GM18858 (cell line): ENCODE results near the gene ACAD8.

ENCODE experiments used
- ATAC-seq: cut with Tn5 transposase; IDR thresholded peaks from one replicate; pipeline ENCODE4 v1.9.1; 2021; ENCODE audit not compliant: unreplicated experiment

The ACAD8 gene

DNA sequence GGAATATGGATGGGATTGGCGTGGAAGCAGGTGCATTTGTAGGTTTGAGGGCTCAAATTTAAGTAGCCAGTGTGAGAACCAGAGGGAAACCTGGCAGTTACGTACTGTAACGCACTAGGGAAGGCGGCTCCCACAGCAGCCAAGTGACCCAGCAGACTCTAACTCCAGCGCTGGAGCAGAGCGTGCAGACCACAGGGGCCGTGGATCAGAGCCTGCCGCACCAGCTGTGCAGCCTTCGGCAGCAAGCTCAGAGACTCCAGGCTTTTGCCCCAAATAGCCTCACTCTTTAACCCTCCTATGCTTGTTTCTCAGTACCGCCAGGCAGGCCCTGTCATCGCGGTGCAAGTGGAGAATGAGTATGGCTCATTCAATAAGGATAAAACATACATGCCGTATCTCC is 35.1 kb downstream of the ACAD8 start:
- no peak for ATAC-seq

DNA sequence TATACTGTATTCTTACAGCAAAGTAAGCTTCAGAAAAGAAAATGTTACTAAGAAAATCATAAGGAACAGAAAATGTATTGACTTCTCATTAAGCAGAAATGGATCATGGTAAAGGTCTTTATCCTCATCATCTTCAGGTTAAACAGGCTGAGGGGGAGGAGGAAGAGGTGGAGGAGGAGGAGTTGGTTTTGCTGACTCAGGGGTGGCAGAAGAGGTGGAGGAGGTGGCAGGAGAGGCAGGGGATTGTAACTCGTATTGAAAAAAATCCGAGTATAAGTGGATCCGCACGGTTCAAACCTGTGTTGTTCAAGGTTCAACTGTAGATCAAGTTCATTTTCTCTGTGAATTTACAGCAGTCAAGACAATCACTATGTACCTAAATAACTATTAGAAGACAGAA is 35.8 kb downstream of the ACAD8 start:
- no peak for ATAC-seq

DNA sequence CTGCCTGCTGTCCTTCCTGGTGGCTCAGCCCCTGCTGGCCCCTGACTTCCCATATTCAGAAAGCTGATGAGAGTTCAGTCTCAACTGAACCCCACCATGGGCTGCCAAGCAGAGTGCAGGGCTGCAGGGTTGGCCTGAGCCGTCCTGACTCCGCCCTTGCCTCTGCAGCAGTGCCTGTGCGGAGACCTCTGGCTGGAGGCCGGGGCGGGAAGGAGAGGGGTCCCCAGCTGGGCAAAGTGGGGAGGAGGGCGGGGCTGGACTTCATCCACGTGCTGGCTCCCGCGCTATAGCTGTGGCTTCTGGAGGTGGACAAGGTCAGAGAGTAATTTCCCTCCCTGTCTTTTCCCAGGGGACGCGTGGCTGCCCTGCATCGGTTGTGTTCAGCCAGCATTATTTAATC is 36.4 kb downstream of the ACAD8 start:
- ATAC-seq, result no peak

DNA sequence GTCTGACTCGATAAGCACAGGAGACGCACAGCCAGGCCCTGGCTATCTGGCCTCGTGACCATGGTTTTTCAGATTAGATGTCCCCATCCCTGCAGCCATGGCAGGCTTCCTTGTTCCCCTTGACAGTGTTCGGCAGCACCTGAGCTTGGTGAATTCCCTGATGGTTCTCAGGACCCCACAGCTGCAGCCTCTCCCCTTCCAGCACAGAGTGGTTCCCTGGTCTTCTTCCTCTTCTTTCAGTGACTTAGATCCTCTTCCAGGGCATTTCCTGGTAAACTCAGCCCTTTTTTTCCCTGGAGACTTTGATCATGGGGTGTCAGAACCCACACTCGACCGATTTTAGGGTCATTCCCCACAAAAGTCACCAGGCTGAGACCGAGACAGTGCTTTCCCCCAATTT is 37.3 kb downstream of the ACAD8 start:
- ATAC-seq, result no peak

DNA sequence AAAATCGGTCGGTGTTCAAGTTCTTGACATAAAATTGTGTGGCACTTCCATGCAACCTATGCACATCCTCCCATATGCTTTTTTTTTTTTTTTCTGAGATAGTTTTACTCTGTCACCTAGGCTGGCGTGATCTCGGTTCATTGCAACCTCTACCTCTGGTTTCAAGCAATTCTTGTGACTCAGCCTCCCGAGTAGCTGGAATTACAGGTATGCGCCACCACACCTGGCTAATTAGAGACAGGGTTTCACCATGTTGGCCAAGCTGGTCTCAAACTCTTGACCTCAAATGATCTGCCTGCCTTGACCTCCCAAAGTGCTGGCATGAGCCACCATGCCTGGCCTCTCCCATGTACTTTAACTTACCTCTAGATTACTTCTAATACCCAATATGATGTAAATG is 37.8 kb downstream of the ACAD8 start:
- ATAC-seq, result no peak

DNA sequence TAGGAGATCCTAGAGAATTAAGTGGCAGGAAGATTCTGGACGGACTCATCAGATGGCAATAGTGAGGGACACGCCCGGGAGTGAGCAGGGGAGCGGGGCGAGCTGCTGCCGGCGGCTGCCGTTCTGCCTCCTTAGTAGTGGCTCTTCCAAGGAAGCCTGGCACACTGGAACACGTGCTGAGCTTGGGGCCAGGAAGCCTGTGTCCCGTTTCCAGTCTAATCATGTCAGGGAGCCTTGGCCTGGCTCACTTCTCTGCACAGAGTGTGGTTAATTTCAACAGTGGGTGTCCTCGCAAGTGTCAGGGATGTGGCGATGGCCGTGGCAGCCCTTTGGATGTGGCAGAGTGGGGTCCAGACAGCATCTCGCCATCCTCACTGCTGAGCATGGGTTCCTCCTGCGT is 39.3 kb downstream of the ACAD8 start:
- no peak for ATAC-seq

DNA sequence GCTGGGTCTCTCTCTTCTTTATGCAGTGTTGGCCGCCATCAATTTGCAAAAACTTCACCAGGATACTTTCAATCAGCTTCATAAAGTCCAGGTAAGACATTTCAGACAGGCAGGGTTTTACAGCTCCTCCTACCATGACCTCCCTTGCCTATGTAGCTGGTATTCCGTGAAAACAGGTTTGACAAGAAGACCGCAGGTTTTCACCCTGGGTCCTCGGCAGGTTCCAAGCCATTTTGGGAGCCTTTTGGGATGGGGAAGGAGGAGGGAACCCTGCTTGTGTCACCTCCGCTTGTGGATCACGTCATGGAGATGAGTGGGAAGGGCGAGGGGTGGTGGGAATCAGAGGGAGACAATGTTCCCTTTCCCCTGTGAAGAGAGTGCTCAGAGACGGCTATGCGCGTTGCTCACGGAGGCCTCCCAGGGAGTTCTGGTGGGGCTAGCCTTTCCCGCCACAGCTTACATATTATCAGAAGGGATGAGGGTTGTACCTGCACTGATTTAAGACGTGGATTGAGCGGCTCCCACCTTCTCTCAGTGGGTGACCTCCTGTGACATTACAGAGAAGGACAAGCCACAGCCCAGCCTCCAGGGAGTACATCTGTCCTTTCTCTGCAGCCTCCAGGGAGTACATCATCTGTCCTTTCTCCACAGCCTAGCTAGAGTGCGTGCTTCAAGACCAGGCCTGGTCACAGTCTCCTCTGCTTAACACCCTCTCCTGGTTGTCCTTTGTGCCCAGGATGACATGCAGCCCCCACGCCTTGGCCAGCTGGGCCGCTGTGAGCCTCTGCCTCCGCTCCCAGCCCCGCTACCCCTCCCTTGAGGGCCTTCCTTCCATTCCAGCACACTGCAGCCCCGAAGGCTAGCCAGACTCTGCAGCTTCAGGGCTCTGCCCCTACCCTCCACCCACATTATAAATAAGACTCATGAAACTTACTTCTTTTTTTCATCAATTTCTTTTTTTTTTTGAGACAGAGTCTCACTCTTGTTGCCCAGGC is 40.0 kb downstream of the ACAD8 start:
- ATAC-seq, result no peak

DNA sequence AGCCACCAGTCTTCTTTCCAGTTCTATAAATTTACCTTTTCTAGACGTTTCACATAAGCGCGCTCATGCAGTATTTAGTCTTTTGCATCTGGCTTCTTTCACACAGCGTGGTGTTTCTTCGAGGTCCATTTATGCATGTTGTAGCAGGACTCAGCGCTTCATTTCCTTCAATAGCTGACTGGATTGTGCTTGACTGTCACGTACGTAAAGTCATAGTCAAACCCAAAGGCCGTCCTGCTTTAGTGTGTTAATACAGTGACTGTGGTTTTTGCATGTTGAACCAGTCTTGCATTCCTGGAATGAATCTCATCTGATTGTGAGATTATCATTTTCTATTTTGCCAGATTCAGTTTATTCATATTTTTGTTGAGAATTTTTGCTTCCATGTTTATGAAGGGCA is 41.3 kb downstream of the ACAD8 start:
- no peak for ATAC-seq

DNA sequence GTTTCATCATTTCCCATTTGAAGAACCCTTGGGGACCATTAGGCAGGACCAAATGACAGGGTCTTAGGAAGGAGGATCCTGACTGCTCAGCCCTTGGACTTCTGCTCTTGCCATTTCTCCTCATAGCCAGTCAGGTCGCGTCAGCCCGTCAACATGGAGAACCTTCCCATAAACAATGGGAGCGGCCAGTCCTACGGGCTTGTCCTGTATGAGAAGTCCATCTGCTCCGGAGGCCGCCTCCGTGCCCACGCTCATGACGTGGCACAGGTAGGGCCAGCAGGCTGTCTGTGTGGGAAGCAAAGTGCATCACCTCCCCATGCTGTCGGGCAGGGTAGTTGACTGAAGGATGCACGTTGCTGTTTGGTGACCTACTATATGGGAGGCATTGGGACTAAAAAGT is 58.9 kb downstream of the ACAD8 start:
- ATAC-seq, result no peak

DNA sequence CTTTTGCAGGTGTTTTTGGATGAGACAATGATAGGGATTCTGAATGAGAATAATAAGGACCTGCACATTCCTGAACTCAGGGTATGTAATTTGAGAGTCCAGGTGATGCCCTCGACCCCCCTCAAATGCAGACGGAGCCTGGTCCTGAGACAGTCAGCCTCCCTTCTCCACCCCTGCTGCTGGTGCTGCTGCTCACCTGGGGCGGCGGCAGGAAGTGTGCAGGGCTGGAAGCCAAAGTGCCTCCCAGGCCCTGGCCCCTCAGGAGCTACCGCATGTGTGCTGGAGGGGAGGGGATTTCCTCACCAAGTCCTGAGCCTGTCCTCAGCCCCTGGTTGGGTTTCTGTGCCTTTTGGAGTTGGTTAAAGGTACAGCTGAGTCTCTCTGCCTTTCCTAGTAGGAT is 59.4 kb downstream of the ACAD8 start:
- no peak for ATAC-seq

DNA sequence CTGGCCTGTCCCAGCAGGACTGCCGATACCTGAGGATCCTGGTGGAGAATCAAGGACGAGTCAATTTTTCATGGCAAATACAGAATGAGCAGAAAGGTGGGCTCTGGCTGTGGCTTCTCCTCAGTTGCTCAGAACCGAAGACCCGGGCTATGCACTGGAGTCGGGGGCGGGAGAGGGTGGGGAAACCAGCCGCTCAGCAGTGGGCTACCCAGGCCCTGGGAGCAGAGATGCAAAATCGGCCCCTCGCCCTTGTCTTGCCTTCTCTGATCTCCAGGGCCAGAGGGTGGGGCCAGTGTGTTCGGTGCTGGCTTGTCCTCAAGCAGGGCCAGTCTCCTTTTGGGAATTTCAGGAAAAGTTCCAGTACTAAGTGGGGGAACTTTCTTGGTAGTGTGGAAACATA is 60.0 kb downstream of the ACAD8 start:
- ATAC-seq, result no peak

DNA sequence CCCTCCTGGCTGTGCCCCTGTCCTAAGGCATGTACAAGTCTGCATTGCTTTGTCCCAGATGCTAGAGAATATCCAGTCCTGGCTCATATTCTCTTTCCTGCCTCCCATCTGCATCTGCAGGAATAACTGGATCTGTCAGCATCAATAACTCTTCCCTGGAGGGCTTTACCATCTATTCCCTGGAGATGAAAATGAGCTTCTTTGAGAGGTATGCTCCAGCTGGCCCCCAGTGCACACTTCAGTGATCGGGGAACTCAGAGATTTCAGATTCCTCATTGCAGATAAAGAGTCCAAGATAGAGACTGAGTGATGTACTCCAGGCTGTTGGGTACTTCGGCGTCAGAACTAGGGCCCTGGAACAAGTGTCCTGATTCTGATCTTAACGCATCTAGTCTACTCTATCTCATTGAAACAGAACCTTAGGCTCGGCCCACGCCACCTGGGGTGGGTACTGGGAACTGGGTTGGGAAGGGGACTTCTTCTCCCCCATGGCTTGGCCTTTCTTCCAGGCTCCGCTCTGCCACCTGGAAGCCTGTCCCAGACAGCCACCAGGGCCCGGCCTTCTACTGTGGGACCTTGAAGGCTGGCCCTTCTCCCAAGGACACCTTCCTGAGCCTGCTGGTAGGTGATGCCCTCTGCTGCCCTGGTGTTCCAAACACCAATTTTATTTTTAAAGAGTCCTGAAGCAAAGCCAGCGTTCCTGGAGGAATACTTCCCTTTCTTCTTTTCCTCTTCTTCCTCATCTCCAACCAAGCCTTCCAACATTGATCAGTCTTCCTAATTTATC is 60.6 kb downstream of the ACAD8 start:
- ATAC-seq, result no peak
